ENCODE results near the gene CRISP1.

- TF ChIP-seq NRF1 (conservative IDR thresholded peaks at IDR 0.05; ENCODE audit: low read depth, low read length) (no peak), MEF2A (IDR thresholded peaks at IDR 0.05; ENCODE audit: insufficient read depth, low read depth, low read length) (no peak), IRF3 (IDR thresholded peaks at IDR 0.05) (no peak), SKIL (IDR thresholded peaks at IDR 0.05; ENCODE audit: low read depth, poor library complexity, severe bottlenecking) (no peak), ZNF24 (IDR thresholded peaks at IDR 0.05) (no peak), SP1 (IDR thresholded peaks at IDR 0.05; ENCODE audit: low read depth, low read length) (no peak), CTCF (IDR thresholded peaks at IDR 0.05 in 2 of 3, conservative IDR thresholded peaks at IDR 0.05 in 1 of 3; ENCODE audit: control insufficient read depth in 2 of 3, extremely low read depth in 1 of 3, insufficient read depth in 1 of 3, low read depth in 3 of 3, low read length in 3 of 3) (no peak), FOXM1 (IDR thresholded peaks at IDR 0.05; ENCODE audit: low read depth, low read length) (no peak), CREB1 (IDR thresholded peaks at IDR 0.05; ENCODE audit: low read depth) (no peak), IKZF1 (conservative IDR thresholded peaks at IDR 0.05) (no peak), MTA3 (IDR thresholded peaks at IDR 0.05; ENCODE audit: borderline replicate concordance, low read length) (no peak)
Measured at GRCh38 chr6:49852975-49853374, 13.4 kb downstream of the CRISP1 start.
